Spleen (tissue), 11 donors: ENCODE data around the gene CAMK2G. TPM values are rescaled to one million over a fixed set of nuclear protein-coding genes. Genes with fewer than 3 reads are reported as not detected.

Experiments
- DNase-seq: peaks from one replicate; pipeline ENCODE4 v3.0.0-alpha.2; 2020
- H3K27ac ChIP-seq, 8 donors: fragments of 200-600 bp; sonication (generic) in 7 of 8; 1 replicate in 4 of 8; 2 replicates in 4 of 8; pipeline versions ENCODE4 v1.5.0 to v1.8.0; 2016 to 2021; ENCODE audit warnings: inconsistent platforms in 4 of 8, mild to moderate bottlenecking in 4 of 8, moderate library complexity in 1 of 8
- H3K27me3 ChIP-seq, 7 donors: fragments of 200-600 bp; sonication (generic) in 6 of 7; replicated peaks in 1 of 7; 1 replicate in 4 of 7; 2 replicates in 3 of 7; pipeline versions ENCODE4 v1.5.0 to v1.8.0; 2016 to 2021; ENCODE audit warnings: inconsistent platforms in 3 of 7, mild to moderate bottlenecking in 1 of 7
- H3K36me3 ChIP-seq, 6 donors: fragments of 200-600 bp; sonication (generic) in 5 of 6; 1 replicate in 4 of 6; 2 replicates in 2 of 6; pipeline versions ENCODE4 v1.5.0 to v1.8.0; 2016 to 2021; ENCODE audit warnings: inconsistent platforms in 2 of 6
- H3K4me1 ChIP-seq, 6 donors: fragments of 200-600 bp; sonication (generic) in 5 of 6; 1 replicate in 3 of 6; 2 replicates in 3 of 6; pipeline versions ENCODE4 v1.5.0 to v1.8.0; 2016 to 2021; ENCODE audit warnings: inconsistent platforms in 3 of 6
- H3K4me3 ChIP-seq, 8 donors: fragments of 200-600 bp; sonication (generic) in 7 of 8; 1 replicate in 4 of 8; 2 replicates in 4 of 8; pipeline versions ENCODE4 v1.5.0 to v1.8.0; 2016 to 2021; ENCODE audit warnings: inconsistent platforms in 4 of 8, mild to moderate bottlenecking in 4 of 8, moderate library complexity in 2 of 8
- H3K9me3 ChIP-seq, 8 donors: fragments of 200-600 bp; sonication (generic) in 7 of 8; 1 replicate in 4 of 8; 2 replicates in 4 of 8; pipeline versions ENCODE4 v1.5.0 to v1.8.0; 2016 to 2021; ENCODE audit warnings: inconsistent platforms in 4 of 8
- CTCF ChIP-seq, 11 experiments: fragments of 200-600 bp in 7 of 11; fragments of 450-650 bp in 4 of 11; sonication (generic) in 4 of 11; IDR thresholded peaks in 8 of 11; conservative IDR thresholded peaks in 3 of 11; 1 replicate in 7 of 11; 2 replicates in 4 of 11; pipeline versions ENCODE4 v1.4.0 to v1.8.0; 2016 to 2021; ENCODE audit warnings: antibody characterized with exemption in 11 of 11, inconsistent platforms in 4 of 11, mild to moderate bottlenecking in 1 of 11
- POLR2A ChIP-seq, 3 donors: fragments of 450-650 bp; IDR thresholded peaks; one replicate each; pipeline ENCODE4 v1.5.1; 2017; ENCODE audit warnings: antibody characterized with exemption in 3 of 3, mild to moderate bottlenecking in 1 of 3
- POLR2AphosphoS5 ChIP-seq, 3 donors: sonication (generic); formaldehyde crosslinking; IDR thresholded peaks; one replicate each; pipeline ENCODE4 v1.5.1; 2017; ENCODE audit warnings: antibody characterized with exemption in 3 of 3
- WGBS, 5 donors: extraction: QIAGEN DNeasy Blood & Tissue Kit in 3 of 5; methylation state at CpG; one replicate each; pipeline versions ENCODE4 v1.1.5 to v1.1.7; 2013 to 2018; 5-methylcytosine and 5-hydroxymethylcytosine counted together
- intact Hi-C: fragments of 100-400 bp; cut with DNase I; formaldehyde crosslinking; loops from one replicate; pipeline ENCODE4 v1.15.0; 2023; ENCODE audit warnings: low total_unique reads
- polyA plus RNA-seq, 3 donors: library from polyadenylated mRNA; stranded (reverse); fragments of 200-250 nt; gene quantifications; one replicate each; pipeline ENCODE4 v1.2.1, GENCODE V29; 2013
- total RNA-seq, 7 donors: library from RNA; depleted of rRNA in 3 of 7; stranded (reverse); fragments of >200 nt in 3 of 7; fragmentation: NEBNext Ultra II Directional in 4 of 7; extraction: Animal tissue kit (Norgen Biotek cat#: 25700) in 4 of 7; gene quantifications; one replicate each; pipeline versions ENCODE4 v1.1.0 to v1.2.1, GENCODE V29; 2016 to 2021
- donor health status: healthy with polysubstance abuse.
- donor health status: DM: no; HTN: no; CAD: no; lungs with moderate emphysema.
- donor health status: DM: no; HTN: no; CAD: no.
- donor health status: Bipolar disorder and iron deficiency.
- donor health status: healthy.
- donor health status: DM: no; HTN: no; CAD: no.
- donor health status: DM: yes; HTN: yes; CAD: no.

CAMK2G gene
- total and polyA plus RNA-seq, 10 donors, result 10.4 to 55.2 (median 43.9) TPM

- peaks cover 35 to 100% (median 65%) of the 10 kb centered on the region in 6 donors for H3K4me1 ChIP-seq
- no peaks in the 10 kb centered on the region for H3K27me3 ChIP-seq
- H3K36me3 ChIP-seq, result peaks cover 0 to 65% (median 15%) of the 10 kb centered on the region in 6 donors
- TF ChIP-seq CTCF (IDR thresholded peaks at IDR 0.05 in 8 of 11, conservative IDR thresholded peaks at IDR 0.05 in 3 of 11), result no peak
- TF ChIP-seq POLR2A (IDR thresholded peaks at IDR 0.05), result no peak
- no peak for TF ChIP-seq POLR2AphosphoS5 (IDR thresholded peaks at IDR 0.05)
- H3K9me3 ChIP-seq, result no peaks in the 10 kb centered on the region
- H3K27ac ChIP-seq, result peak overlapping the region; percentile 82 to 95 (median 92)
- intact Hi-C loops, result no loop called here
- H3K4me3 ChIP-seq, result peak overlapping the region in 6 of 8 donors; percentile 25 to 66 (median 34)
- no peak for DNase-seq
- 21 to 38% (median 28%) methylated on average over 6 to 8 of the region's 8 CpGs for WGBS, 5 donors
These were observed 9.3 kb downstream of the CAMK2G start for GRCh38 chr10:73865107-73865458.

GRCh38 chr10:73864229-73864628 lies 10.1 kb downstream of the CAMK2G start:
- WGBS, 5 donors, result 94 to 98% (median 95%) methylated on average over 4 of the region's 4 CpGs
- Histone ChIP-seq H3K4me1 (peaks cover 35 to 100% (median 73%) of the 10 kb centered on the region in 6 donors), H3K9me3 (no peaks in the 10 kb centered on the region), H3K27ac (peak overlapping the region in 6 of 8 donors; percentile 89 to 95 (median 92)), H3K27me3 (no peaks in the 10 kb centered on the region), H3K36me3 (peaks cover 0 to 65% (median 19%) of the 10 kb centered on the region in 6 donors), H3K4me3 (peak overlapping the region in 1 of 8 donors; percentile 66)
- intact Hi-C loops, result no loop called here
- DNase-seq, result no peak
- TF ChIP-seq POLR2A (IDR thresholded peaks at IDR 0.05), result no peak
- no peak for TF ChIP-seq CTCF (IDR thresholded peaks at IDR 0.05 in 8 of 11, conservative IDR thresholded peaks at IDR 0.05 in 3 of 11)
- no peak for TF ChIP-seq POLR2AphosphoS5 (IDR thresholded peaks at IDR 0.05)

- Histone ChIP-seq H3K4me1 (peaks cover 35 to 100% (median 76%) of the 10 kb centered on the region in 6 donors), H3K36me3 (peaks cover 0 to 65% (median 23%) of the 10 kb centered on the region in 6 donors), H3K27ac (peak overlapping the region in 6 of 8 donors; percentile 15 to 95 (median 68)), H3K4me3 (no peak overlapping the region), H3K27me3 (no peaks in the 10 kb centered on the region), H3K9me3 (no peaks in the 10 kb centered on the region)
- no peak for DNase-seq
- intact Hi-C loops, result no loop called here
- TF ChIP-seq POLR2AphosphoS5 (IDR thresholded peaks at IDR 0.05) (no peak), CTCF (IDR thresholded peaks at IDR 0.05 in 8 of 11, conservative IDR thresholded peaks at IDR 0.05 in 3 of 11) (no peak), POLR2A (IDR thresholded peaks at IDR 0.05) (no peak)
- 56 to 75% (median 59%) methylated on average over 3 to 5 of the region's 5 CpGs for WGBS, 5 donors
These were observed 11.1 kb downstream of the CAMK2G start for GRCh38 chr10:73863039-73863817.

GRCh38 chr10:73862011-73862410 lies 12.3 kb downstream of the CAMK2G start:
- Histone ChIP-seq H3K9me3 (no peaks in the 10 kb centered on the region), H3K36me3 (peaks cover 0 to 65% (median 27%) of the 10 kb centered on the region in 6 donors), H3K4me3 (no peak overlapping the region), H3K4me1 (peaks cover 27 to 100% (median 70%) of the 10 kb centered on the region in 6 donors), H3K27me3 (no peaks in the 10 kb centered on the region), H3K27ac (peak overlapping the region in 3 of 8 donors; percentile 92 to 95 (median 93))
- 43 to 75% (median 60%) methylated on average over 8 of the region's 8 CpGs for WGBS, 5 donors
- TF ChIP-seq POLR2AphosphoS5 (IDR thresholded peaks at IDR 0.05), result no peak
- no peak for TF ChIP-seq POLR2A (IDR thresholded peaks at IDR 0.05)
- TF ChIP-seq CTCF (IDR thresholded peaks at IDR 0.05 in 8 of 11, conservative IDR thresholded peaks at IDR 0.05 in 3 of 11), result no peak
- DNase-seq, result no peak
- intact Hi-C loops, result no loop called here
